LNCaP clone FGC (cell line): Measurements from ENCODE around the gene TUBA8.

Experiments
- DNase-seq: peaks from one replicate; pipeline ENCODE4 v3.0.0-alpha.2; 2011; ENCODE audit warnings: low read depth
- H3K4me3 ChIP-seq: 2 replicates; pipeline ENCODE4 v1.5.1; 2011; ENCODE audit warnings: mild to moderate bottlenecking, low read depth, low read length, control low read depth
- CTCF ChIP-seq: IDR thresholded peaks from 2 replicates; pipeline ENCODE4 v1.5.1; 2012; ENCODE audit warnings: mild to moderate bottlenecking; ENCODE audit not compliant: control insufficient read depth, insufficient read depth; ENCODE audit errors: extremely low read depth

Gene TUBA8

GRCh38 chr22:18108187-18108586 lies 2.4 kb upstream of the TUBA8 start:
- TF ChIP-seq CTCF = no peak
- DNase-seq = no peak
- no peak overlapping the region for H3K4me3 ChIP-seq

GRCh38 chr22:18109410-18110193 lies 1.0 kb upstream of the TUBA8 start:
- no peak for DNase-seq
- no peak overlapping the region for H3K4me3 ChIP-seq
- TF ChIP-seq CTCF = no peak

- TF ChIP-seq CTCF = no peak
- H3K4me3 ChIP-seq = no peak overlapping the region
- DNase-seq = no peak
These were observed 547 bp downstream of the TUBA8 start for GRCh38 chr22:18110954-18111758.

GRCh38 chr22:18111759-18112330 lies 1.2 kb downstream of the TUBA8 start:
- no peak for DNase-seq
- TF ChIP-seq CTCF = no peak
- H3K4me3 ChIP-seq = no peak overlapping the region

GRCh38 chr22:18112440-18112839 lies 1.8 kb downstream of the TUBA8 start:
- no peak for TF ChIP-seq CTCF
- H3K4me3 ChIP-seq = no peak overlapping the region
- no peak for DNase-seq

- TF ChIP-seq CTCF = no peak
- H3K4me3 ChIP-seq = no peak overlapping the region
- no peak for DNase-seq
These were observed 3.2 kb downstream of the TUBA8 start for GRCh38 chr22:18113680-18114394.
